Left hindlimb (tissue), 1 donor: ENCODE data around the gene CD84.
"Not testable (repeated sequence)": the region's sequence is repeated elsewhere in the genome, so short reads cannot be mapped to it uniquely, and the experiment has no call there.

Experiments
- DNase-seq: peaks from one replicate; pipeline ENCODE4 v3.0.0-alpha.2; 2018

Gene CD84

DNA sequence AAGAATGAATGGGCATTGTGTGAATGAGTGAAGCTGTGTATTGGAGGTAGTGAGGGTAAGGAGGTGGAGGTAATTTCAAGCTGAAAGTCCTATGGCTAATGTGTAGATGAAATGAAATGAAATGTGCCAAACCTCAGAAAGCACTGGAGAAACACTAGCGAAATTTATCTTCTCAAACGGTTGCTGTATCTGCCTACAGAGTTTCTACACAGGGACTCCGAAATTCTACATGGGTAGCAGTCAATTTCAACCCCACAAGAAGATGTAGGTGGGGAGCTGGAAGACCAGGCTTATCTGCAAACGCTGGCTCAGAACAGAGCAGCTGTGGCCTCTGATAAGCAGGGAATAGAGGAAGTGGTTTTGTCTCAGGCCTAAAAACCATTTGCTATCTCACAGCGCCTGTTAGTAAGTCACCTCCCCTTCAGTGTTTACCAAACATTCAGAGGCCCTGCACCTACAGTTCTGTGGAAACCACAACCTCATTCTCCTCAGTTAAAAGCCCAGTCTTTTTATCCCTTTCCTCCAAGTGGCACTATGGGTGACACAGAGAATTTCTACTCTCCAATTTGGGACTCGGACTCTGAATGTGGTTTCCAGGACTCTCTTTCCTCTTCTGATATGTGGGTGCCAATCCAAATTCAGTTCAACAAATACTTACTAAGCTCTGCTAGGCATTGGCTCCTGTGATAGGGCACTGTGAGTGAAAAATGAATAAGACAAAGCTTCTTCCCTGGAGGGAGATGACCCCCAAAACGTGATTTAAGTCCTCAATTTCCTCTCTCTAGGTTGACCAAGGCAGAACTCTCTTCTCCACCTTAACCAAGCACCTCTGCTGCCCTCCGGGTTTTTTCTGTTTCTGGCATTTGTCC lies 39.1 kb downstream of the CD84 start:
- DNase-seq = no peak

DNA sequence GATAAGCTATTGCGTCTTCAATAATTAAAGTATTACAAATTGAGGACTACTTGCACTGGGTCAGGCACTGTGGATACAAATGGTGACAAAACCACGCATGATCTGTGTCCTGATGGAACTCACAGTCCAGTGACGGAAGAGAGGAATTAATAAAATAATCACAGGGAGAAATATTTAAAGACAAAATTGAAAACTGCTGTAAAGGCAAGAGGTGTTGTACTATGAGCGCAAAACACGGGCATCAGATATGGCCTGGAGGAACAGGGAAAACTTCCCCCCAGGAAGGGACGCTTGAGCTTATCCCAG lies 39.7 kb downstream of the CD84 start:
- no peak for DNase-seq

DNA sequence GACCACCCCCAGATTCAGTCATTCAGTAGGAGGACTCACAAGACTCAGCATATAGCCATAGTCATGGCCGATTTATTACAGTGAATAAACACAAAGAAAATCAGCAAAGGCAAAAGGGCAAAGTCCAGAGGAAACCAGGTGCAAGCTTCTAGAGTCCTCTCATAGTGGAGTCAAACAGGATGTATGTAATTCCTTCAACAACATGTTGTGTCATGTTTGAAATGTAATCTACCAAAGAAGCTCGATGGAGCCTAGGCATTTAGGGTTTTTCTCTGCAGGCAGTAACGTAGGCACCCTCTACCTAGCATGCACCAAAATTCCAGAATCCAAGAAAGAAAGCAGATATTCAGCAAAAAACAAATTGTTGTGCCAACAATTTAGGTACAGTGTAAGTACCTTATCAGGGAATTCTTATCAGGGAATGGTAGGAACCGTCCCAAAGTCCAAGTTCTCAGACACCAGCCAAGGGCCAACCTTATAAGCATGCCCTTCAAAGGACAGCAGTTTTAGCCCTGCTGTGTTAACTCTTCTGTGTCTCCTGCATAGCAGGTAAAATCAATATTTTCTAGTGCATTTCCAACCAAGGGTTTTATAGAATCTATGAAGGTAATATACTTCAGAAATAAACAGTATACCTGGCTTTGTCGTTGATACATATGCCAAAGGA lies 40.2 kb downstream of the CD84 start:
- no peak for DNase-seq

DNA sequence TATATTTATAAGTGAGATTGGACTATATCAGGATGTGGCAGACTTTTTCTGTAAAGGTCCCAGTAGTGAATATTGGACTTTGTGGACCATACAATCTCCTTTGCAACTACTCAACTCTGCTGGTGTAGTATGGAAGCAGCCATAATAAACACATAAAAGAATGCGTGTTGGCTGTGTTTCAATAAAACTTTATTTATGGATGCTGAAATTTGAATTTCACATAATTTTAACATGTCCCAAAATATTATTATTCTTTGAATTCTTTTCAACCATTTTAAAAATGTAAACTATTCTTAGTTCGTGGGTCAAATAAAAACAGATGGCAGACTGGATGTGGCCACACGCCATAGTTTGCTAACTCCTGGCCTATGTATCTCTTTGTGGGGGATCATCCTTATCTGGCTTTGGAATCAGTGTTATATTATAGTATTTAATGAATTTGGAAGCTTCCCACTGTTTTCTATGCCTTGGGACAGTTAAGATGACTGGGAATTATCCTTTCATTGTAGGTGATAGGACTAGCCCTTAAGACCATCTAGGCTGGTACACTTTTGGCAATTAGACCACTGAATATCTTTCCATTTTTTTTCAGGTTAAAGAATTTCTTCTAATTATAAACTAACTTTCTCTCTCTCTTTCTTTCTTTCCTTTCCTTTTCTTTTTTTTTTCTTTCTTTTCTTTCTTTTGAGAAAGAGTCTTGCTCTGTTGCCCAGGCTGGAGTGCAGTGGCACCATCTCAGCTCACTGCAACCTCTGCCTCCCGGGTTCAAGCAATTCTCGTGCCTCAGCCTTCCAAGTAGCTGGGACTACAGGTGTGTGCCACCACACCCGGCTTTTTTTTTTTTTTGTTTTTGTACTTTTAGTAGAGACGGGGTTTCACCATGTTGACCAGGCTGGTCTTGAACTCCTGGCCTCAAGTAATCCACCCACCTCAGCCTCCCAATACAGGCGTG lies 41.3 kb downstream of the CD84 start:
- no peak for DNase-seq

DNA sequence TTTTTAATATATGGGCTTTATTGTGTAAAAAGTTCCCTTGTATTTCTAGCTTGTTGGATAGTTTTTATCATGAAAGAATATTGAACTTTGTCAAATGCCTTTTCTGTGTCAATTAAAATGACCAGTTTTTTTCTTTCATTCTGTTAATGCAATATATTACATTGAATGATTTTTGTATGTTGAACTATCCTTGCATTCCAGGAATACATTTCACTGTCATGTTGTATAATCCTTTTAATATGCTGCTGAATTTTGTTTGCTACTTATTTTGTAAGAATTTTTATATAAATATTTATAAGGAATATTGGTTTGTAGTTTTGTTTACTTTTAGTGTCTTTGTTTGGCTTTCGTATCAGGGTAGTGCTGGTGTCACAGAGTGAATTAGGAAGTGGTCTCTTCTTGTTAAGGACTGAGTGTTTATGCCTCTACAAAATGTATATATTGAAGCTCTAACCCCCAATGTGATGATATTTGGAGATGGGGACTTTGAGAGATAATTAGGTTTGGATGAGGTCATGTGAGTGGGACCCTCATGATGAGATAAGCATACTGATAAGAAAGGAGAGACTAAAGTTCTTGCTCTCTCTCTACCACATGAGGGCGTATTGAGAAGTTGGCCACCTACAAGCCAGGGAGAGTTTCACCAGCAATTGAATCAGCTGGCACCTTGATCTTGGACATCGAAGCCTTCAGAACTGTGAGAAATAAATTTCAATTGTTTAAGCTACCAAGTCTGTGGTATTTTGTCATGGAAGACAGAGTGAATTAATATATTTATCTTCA lies 44.3 kb downstream of the CD84 start:
- DNase-seq = no peak

DNA sequence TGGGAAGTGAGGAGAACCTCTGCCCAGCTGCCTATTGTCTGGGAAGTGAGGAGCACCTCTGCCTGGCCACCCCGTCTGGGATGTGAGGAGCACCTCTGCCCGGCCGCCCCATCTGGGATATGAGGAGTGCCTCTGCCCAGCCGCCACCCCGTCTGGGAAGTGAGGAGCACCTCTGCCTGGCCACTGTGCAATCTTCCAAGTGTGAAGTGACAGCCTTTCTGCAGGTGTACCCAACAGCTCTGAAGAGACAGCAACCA lies 46.8 kb downstream of the CD84 start:
- not testable (repeated sequence) for DNase-seq

DNA sequence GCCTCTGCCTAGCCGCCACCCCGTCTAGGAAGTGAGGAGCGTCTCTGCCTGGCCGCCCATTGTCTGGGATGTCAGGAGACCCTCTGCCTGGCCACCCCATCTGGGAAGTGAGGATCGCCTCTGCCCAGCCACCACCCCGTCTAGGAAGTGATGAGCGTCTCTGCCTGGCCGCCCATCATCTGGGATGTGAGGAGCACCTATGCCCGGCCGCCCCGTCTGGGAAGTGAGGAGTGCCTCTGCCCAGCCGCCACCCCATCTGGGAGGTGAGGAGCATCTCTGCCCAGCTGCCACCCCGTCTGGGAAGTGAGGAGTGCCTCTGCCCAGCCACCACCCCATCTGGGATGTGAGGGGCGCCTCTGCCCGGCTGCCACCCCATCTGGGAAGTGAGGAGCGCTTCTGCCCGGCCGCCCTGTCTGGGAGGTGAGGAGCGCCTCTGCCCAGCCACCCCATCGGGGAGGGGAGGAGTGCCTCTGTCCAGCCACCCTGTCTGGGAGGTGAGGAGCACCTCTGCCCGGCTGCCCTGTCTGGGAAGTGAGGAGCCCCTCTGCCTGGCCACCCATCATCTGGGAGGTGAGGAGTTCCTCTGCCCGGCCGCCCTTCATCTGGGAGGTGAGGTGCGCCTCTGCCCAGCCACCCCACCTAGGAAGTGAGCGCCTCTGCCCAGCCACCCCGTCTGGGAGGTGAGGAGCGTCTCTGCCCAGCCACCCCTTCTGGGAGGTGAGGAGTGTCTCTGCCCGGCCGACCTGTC lies 47.3 kb downstream of the CD84 start:
- not testable (repeated sequence) for DNase-seq

DNA sequence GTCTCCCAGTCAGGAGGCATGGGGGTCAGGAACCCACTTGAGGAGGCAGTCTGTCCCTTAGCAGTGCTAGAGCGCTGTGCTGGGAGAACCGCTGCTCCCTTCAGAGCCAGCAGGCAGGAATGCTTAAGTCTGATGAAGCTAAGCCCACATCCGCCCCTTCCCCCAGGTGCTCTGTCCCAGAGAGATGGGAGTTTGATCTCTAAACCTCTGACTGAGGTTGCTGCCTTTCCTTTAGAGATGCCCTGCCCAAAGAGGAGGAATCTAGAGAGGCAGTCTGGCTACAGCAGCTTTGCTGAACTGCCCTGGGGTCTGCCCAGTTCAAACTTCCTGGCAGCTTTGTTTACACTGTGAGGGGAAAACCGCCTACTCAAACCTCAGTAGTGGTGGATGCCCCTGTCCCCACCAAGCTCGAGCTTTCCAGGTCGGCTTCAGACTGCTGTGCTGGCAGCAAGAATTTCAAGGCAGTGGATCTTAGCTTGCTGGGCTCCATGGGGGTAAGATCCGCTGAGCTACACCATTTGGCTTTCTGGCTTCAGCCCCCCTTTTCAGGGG lies 49.8 kb downstream of the CD84 start:
- not testable (repeated sequence) for DNase-seq

DNA sequence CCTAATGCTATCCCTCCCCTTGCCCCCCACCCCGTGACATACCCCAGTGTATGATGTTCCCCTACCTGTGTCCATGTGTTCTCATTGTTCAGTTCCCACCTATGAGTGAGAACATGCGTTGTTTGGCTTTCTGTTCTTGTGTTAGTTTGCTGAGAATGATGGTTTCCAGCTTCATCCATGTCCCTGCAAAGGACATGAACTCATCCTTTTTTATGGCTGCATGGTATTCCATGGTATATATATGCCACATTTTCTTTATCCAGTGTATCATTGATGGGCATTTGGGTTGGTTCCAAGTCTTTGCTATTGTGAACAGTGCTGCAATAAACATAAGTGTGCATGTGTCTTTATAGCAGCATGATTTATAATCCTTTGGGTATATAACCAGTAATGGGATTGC lies 55.5 kb downstream of the CD84 start:
- not testable (repeated sequence) for DNase-seq

DNA sequence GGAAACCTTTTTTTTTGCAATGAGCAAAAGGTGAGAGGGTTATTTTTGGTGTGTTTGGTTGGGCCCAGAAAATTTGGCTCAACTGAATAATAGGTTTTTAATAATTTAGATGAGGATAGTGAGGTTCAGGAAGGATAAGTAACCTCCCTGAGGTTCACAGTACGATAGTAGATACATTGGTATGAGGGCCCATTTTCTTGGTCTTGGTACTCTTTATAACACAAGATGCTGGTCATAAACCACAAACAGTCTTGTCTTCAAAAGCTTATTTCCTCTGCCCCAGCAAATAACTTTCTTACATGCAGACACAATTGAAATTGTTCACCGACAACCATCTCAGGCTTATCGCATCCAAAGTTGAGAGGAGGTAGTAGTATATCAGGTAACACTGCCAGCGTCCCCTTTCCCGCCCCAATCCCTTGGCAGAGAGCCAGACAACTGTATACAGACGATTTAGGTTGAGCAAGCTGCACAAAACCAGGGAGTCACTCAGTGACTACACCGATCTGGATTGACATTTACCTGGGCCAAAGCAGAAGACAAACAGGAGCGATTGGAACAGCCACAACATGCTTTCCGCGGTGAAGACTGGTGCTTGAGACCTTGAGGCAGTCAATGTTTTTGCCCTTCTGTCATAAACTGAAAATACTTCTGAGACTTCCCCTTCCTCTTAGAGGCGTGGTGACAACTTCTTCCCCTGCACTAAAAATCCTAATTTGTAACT lies 56.5 kb downstream of the CD84 start, which contains the start of gene SLAMF6:
SLAMF6 (minus strand) TSS at position 634 of the 724 bp plus-strand sequence; CDS start at position 571, 63 bp downstream.
- DNase-seq = no peak

DNA sequence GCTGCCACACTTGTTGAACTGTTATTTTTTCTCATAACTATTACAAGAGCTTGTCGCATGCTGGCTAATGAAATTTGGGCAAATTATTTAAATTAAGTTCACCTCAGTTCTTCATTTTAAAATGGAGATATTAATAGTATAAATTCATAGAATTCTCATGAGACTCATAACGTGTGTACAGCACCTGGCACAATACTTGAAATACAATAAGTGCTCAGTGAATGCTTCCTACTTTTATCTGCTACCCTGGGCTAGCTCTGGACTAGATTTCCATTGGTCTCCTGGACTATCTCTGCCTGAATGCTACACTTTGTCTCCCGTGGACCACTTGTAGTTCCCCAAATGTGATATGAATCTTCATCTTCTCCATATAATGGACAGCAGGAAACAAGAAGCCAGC lies 57.2 kb downstream of the CD84 start:
- no peak for DNase-seq

DNA sequence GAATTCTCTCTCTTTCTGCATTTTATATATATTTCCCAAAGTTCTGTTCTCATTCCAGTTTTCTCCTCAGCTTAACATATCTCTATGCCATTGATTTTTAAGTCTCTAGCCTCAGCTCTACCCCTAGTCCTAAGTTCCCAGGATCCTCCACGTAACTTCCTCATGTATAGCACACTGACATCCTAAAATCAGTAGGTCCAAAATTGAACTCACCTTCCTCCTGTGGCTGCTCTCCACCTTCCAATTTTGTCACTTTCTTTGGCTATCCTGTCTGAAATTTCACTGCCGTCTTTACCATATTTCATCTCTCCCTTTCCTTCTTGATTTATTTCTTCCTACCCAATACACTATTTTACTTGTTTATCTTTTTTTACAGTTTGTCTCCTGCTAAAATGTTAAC lies 57.7 kb downstream of the CD84 start:
- DNase-seq = no peak

DNA sequence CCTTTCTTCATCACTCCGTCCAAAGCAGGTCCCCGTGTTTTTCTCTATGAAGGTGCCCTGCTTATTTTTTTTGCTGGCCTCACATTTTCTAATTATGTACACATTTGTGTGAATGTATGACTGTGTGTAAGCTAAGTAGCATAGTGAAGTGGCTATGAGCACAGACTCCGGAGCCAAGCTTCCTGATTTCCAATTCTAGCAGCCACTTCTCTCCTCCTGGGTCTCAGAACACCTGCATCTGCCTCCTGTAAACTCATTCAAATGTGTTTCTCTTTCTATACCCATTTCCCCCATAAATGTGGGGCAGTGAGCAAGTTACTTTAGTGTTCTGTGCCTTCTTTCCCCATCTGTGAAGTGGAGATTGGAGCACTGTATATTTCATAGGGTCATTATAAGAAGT lies 58.3 kb downstream of the CD84 start:
- DNase-seq = no peak

DNA sequence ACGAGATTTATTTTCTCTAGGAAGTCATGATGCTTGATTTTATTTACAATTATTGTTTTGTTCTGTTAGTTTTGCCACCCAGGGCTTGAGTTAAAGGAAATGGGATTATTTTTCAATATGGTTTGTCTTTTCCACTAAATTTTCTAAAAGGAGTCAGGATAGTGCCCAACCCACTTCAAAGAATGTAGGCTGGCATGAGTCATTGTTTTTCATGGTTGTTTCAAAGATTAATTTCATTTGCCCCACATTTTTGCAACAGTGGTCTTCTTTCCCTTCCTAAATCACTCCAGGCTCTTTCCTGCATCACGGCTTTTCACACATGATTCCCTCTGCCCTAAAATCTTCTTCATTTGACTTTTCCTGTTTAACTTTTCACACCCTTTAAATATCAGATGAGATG lies 58.7 kb downstream of the CD84 start:
- DNase-seq = no peak

DNA sequence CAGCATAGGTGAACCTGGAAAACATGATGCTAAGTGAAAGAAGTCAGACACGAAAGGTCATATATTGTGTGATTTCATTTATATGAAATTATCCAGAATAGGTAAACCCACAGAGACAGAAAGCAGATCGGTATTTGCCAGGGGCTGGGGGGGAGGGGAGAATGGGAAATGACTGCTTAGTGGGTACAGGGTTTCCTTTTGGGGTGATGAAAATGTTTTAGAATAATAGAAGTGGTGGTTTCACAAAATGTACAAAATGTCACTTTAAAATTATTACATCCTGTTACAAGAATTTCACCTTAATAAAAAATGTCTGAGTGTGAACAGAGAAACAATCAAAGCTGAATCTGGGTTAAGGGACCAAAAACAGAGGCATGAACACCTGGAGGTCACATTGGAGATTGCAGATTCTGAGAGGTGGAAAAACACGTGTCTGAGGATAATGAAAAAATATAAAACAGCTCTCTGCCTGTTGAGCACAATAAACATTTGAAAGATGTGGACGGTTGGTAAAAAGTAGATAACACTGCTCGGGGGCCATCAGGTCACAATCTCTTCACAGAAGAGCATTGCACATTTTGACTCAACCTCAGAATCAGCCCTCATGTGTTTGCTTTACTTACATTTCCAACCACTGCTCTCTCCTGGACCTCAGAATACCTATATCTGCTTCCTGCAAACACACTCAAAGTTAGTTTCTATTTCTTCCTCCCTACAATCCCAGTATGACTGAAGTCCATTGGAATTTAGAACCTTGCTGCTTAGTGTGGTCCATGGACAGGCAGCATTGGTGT lies 59.5 kb downstream of the CD84 start:
- no peak for DNase-seq

DNA sequence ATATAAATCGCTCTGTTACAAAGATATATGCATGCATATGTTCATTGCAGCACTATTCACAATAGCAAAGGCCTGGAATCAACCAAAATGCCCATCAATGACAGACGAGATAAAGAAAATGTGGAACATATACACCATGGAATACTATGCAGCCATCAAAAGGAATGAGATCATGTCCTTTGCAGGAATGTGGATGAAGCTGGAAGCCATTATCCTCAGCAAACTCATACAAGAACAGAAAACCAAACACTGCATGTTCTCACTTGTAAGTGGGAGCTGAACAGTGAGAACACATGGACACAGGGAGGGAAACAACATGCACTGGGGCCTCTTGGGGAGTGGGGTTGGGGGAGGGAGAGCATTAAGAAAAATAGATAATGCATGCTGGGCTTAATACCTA lies 61.8 kb downstream of the CD84 start:
- not testable (repeated sequence) for DNase-seq

DNA sequence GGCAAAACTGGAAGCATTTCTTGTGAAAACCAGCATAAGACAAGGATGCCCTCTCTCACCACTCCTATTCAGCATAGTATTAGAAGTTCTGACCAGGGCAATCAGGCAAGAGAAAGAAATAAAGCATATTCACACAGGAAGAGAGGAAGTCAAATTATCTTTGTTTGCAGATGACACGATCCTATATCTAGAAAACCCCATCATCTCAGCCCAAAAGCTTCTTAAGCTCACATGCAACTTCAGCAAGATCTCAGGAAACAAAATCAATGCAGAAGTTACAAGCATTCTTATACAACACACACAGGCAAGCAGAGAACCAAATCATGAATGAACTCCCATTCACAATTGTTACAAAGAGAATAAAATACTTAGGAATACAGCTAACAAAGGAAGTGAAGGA lies 63.4 kb downstream of the CD84 start:
- not testable (repeated sequence) for DNase-seq

DNA sequence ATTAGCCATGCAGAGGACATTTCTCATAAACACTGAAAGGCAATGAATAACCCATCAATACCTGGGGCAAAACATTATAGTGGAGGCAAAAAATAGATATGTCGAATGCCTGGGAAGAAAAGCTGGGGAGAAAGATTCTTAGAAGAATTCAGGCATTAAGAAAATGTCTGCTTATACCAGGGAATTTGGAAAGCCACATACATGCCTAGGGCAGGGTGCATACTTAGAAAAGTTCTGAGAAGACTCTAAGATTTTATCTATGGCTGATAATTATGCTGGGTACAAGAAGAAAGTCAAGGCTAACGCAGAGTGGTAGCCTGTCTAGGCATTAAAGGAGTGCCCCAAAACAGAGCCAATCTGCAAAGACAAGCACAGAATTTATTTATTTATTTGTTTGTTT lies 74.6 kb downstream of the CD84 start:
- no peak for DNase-seq

DNA sequence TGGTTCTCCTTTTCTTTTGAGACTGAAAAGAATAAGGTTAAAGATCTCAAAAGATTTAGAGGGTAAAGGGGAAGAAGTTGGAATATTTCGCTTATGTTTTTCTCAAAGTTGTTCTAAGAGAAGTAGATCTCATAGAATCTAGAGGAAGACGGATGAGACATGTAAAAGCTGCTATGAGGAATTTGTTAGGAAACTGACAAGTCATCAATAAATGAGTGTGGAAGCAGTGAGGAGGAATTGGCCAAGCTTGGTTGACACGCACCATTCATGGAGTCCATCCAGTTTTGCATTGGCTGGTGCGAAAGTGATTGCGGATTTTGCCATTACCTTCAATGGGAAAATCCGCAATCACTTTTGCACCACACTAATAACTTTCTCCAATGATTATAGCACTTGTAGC lies 76.2 kb downstream of the CD84 start:
- DNase-seq = no peak

DNA sequence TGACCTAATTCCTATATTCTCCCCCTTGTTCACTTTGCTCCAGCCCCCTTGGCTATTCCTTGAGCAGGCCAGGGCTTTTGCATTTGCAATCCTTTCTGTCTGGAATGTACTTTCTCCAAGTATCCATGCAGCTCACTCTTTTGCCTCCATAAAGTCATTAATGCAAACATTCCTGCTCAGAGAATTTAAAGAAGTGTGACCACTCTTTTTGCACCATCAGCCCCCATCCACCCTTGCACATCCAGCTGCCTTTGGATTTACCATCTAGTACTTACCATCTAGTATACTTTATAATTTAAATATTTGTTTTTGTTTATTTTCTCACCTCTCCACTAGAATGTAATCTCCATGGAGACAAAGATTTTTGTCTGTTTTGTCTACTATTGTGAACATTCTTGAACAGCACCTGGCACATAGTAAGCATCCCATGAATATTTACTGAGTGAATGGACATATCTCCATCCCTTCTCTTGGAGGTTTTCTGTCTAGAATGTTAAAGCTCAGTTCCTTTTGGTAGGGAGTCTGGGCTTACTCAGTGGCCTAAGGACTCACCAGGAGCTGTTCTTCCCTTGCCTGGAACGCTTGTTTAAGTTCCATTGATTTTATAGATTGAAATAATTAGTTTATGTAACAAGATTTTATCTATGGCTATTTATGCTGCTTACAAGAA lies 78.8 kb downstream of the CD84 start:
- no peak for DNase-seq
